Cardiac muscle cell (in vitro differentiated cells and primary cell): ENCODE results near the gene CHRNA5. TPM values are rescaled to one million over a fixed set of nuclear protein-coding genes. Genes with fewer than 3 reads are reported as not detected.
"Not testable (repeated sequence)": the region's sequence is repeated elsewhere in the genome, so short reads cannot be mapped to it uniquely, and the experiment has no call there.

Experiments used
- DNase-seq, 2 donors: peaks; one replicate each; pipeline versions ENCODE4 v3.0.0 to v3.0.0-alpha.2; 2010 to 2017; ENCODE audit warnings: low read depth in 1 of 2, low spot score in 1 of 2
- H3K27ac ChIP-seq: fragments of 200-600 bp; sonication (generic); 2 replicates; pipeline ENCODE4 v1.5.1; 2016
- H3K27me3 ChIP-seq: fragments of 200-600 bp; sonication (generic); 2 replicates; pipeline ENCODE4 v1.6.0; 2016; ENCODE audit warnings: control low read depth
- H3K36me3 ChIP-seq: fragments of 200-600 bp; sonication (generic); 2 replicates; pipeline ENCODE4 v1.5.1; 2016; ENCODE audit warnings: control low read depth
- H3K4me1 ChIP-seq: fragments of 200-600 bp; sonication (generic); 2 replicates; pipeline ENCODE4 v1.8.1; 2017; ENCODE audit warnings: low read depth, mild to moderate bottlenecking, mixed run types
- H3K4me3 ChIP-seq: fragments of 200-600 bp; sonication (generic); 2 replicates; pipeline ENCODE4 v1.5.1; 2016; ENCODE audit warnings: mild to moderate bottlenecking
- H3K9me3 ChIP-seq: fragments of 200-600 bp; sonication (generic); 2 replicates; pipeline ENCODE4 v1.5.1; 2017; ENCODE audit warnings: low read depth, mild to moderate bottlenecking, control low read depth
- polyA plus RNA-seq: library from polyadenylated mRNA; unstranded; fragments of >200 nt; fragmentation: Nextera tagmentation; extraction: Ambion mirVana; gene quantifications from 2 replicates; pipeline ENCODE4 v1.2.1, GENCODE V29; 2016
- total RNA-seq: library from RNA; depleted of rRNA; stranded (reverse); fragments of >200 nt; gene quantifications from 2 replicates; pipeline ENCODE4 v1.2.3, GENCODE V29; 2016
- TF ChIP-seq, protein P1 (sequence below): IDR thresholded peaks from 2 replicates; pipeline ENCODE4 v1.5.1; 2012; ENCODE audit warnings: low read depth, mild to moderate bottlenecking, low read length

Gene CHRNA5
- total RNA-seq: 2.3 and 4.0 TPM in 2 replicates
- 12.5 and 12.7 TPM in 2 replicates for polyA plus RNA-seq

DNA sequence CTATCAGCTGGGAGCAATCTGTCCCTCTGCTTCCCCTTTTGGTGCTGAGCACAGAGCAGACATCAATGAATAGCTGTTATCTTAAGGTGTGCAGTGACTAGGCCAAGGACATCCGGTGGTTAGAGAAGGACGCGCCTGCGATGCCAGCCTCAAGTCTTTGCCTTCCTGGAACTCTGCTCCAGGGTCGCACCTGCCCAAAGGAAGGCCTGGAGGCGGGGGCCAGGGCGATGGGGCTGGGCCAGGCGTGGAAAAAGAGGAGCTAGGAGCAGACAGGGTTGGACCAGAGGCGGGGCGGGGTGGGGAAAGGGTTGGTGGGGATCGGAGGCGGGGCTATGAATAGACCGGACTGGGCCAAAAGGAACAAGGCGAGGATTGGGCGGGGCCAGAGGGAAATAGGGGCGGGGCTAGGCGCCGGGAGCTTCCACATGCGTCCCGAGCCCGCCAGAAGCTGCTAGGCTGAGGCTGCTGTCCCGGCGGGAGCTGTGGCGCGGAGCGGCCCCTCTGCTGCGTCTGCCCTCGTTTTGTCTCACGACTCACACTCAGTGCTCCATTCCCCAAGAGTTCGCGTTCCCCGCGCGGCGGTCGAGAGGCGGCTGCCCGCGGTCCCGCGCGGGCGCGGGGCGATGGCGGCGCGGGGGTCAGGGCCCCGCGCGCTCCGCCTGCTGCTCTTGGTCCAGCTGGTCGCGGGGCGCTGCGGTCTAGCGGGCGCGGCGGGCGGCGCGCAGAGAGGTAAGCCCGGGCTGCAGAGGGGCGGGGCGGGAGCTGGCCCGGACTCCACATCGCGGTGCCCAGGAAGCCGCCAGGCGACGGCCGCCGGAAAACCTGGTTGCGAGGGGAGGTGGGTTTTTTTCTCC is at the start of gene CHRNA5:
Gene CHRNA5 (plus strand): TSS at position 424 of the 854 bp plus-strand sequence. CDS start 200 bp downstream, at position 624.
- TF ChIP-seq, protein P1, sequence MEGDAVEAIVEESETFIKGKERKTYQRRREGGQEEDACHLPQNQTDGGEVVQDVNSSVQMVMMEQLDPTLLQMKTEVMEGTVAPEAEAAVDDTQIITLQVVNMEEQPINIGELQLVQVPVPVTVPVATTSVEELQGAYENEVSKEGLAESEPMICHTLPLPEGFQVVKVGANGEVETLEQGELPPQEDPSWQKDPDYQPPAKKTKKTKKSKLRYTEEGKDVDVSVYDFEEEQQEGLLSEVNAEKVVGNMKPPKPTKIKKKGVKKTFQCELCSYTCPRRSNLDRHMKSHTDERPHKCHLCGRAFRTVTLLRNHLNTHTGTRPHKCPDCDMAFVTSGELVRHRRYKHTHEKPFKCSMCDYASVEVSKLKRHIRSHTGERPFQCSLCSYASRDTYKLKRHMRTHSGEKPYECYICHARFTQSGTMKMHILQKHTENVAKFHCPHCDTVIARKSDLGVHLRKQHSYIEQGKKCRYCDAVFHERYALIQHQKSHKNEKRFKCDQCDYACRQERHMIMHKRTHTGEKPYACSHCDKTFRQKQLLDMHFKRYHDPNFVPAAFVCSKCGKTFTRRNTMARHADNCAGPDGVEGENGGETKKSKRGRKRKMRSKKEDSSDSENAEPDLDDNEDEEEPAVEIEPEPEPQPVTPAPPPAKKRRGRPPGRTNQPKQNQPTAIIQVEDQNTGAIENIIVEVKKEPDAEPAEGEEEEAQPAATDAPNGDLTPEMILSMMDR: no peak
- Histone ChIP-seq H3K9me3 (no peaks in the 10 kb centered on the region), H3K36me3 (no peaks in the 10 kb centered on the region), H3K27ac (no peak within 1 kb of the TSS), H3K4me1 (no peaks in the 10 kb centered on the region), H3K27me3 (no peaks in the 10 kb centered on the region), H3K4me3 (peak within 1 kb of the TSS; percentile 54)
- peak; percentile 90 to 94 for DNase-seq

DNA sequence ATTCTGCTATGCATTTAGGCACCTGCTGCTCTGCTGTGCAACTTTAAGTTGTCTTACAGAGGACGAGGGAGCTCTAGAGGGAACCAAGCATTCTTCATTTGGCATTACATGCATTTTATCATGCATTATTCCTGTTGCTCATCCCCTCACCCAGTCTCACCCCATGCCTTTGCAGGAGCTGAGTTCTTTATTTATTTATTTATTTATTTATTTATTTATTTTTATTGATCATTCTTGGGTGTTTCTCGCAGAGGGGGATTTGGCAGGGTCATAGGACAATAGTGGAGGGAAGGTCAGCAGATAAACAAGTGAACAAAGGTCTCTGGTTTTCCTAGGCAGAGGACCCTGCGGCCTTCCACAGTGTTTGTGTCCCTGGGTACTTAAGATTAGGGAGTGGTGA is 45.3 kb upstream of the CHRNA5 start:
- not testable (repeated sequence) for DNase-seq, H3K9me3 ChIP-seq, H3K36me3 ChIP-seq, H3K27me3 ChIP-seq, H3K4me3 ChIP-seq, H3K27ac ChIP-seq, H3K4me1 ChIP-seq

DNA sequence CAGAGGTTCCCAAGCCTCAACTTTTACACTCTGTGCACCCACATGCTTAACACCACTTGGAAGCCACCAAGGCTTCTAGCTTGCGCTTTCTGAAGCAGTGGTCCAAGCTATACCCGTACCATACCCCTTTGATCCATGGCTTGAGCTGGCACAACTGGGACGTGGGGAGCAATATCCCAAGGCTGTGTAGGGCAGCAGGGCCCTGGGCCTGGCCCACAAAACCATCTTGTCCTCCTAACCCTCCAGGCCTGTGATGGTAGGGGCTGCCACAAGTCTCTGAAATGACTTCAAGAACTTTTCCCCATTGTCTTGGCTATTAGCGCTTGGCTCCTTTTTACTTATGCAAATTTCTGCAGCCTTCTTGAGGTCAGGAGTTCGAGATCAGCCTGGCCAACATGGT is 41.1 kb upstream of the CHRNA5 start:
- no peak for DNase-seq
- no peaks in the 10 kb centered on the region for H3K9me3 ChIP-seq
- TF ChIP-seq, protein P1: no peak
- H3K4me3 ChIP-seq: no peak overlapping the region
- no peaks in the 10 kb centered on the region for H3K4me1 ChIP-seq
- no peaks in the 10 kb centered on the region for H3K27me3 ChIP-seq
- no peaks in the 10 kb centered on the region for H3K36me3 ChIP-seq
- H3K27ac ChIP-seq: no peak overlapping the region

DNA sequence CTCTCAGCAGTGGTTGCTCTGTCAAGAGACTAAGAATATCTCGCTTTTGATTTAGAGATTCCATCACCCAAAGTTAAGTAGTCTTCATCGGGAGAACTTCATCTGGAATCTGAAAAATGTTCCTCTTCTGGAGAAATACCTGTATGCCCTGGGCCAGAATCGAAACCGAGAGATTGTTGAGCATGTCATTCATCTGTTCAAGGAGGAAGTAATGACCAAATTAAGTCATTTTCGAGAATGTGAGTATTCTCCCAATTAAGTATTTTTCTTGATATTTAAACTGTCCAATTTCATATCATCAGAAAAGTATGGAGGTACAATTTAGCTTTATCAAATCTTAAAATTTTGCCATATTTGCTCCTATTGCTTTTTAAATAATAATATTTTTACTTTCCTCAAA is 38.0 kb upstream of the CHRNA5 start:
- TF ChIP-seq, protein P1: no peak
- DNase-seq: no peak
- Histone ChIP-seq H3K27ac (no peak overlapping the region), H3K27me3 (no peaks in the 10 kb centered on the region), H3K4me1 (no peaks in the 10 kb centered on the region), H3K4me3 (no peak overlapping the region), H3K36me3 (no peaks in the 10 kb centered on the region), H3K9me3 (no peaks in the 10 kb centered on the region)

DNA sequence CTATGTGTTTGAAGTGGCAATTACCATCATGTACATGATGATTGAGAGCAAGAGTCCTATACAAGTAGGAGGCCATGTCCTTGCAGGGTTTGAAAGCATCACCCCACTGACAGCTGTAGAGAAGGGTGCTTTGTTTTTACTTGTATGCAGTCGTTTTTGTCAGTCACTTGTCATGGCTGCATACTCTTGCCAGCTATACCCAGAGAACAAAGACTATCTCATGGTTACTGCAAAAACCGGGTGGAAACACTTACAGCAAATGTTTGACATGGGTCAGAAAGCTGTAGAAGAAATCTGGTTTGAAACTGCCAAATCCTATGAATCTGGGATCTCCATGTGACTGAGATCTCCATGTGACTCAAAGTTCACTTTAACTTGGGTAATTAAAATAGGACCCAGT is 32.0 kb upstream of the CHRNA5 start:
- H3K9me3 ChIP-seq: no peaks in the 10 kb centered on the region
- no peak overlapping the region for H3K4me3 ChIP-seq
- no peak overlapping the region for H3K27ac ChIP-seq
- no peak for DNase-seq
- H3K36me3 ChIP-seq: no peaks in the 10 kb centered on the region
- H3K27me3 ChIP-seq: no peaks in the 10 kb centered on the region
- H3K4me1 ChIP-seq: peaks cover 16% of the 10 kb centered on the region
- TF ChIP-seq, protein P1: no peak

DNA sequence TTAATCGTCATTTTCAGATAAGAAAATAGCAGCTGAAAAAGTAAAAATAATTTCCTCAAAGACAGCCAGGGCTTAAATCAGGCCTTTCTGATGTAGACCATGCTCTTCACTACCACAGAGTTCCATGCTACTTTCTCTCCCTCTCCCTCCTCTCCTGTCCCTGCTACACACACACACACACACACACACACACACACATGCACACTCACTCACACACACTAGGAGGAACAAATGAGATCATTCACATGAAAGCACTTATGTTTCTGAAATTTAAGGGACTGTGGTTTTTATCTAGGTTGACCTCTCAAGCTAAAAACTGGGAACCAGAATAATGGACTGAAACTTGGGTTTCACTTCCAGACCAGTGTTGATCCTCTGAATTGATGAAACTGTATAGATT is 29.2 kb upstream of the CHRNA5 start:
- no peaks in the 10 kb centered on the region for H3K27me3 ChIP-seq
- H3K4me1 ChIP-seq: peaks cover 16% of the 10 kb centered on the region
- DNase-seq: peak in 1 of 2 donors; percentile 6
- no peak overlapping the region for H3K27ac ChIP-seq
- H3K36me3 ChIP-seq: no peaks in the 10 kb centered on the region
- TF ChIP-seq, protein P1: no peak
- H3K9me3 ChIP-seq: no peaks in the 10 kb centered on the region
- no peak overlapping the region for H3K4me3 ChIP-seq
